ENCODE measurements around the gene MAS1.
"Not testable (repeated sequence)": the region's sequence is repeated elsewhere in the genome, so short reads cannot be mapped to it uniquely, and the experiment has no call there.

- TF ChIP-seq GLIS3 (CRISPR knock-in tag; IDR thresholded peaks at IDR 0.05); TCF4 (CRISPR knock-in tag; IDR thresholded peaks at IDR 0.05; ENCODE audit: borderline replicate concordance); TOX (CRISPR knock-in tag; IDR thresholded peaks at IDR 0.05; ENCODE audit: borderline replicate concordance); ARNTL (CRISPR knock-in tag; IDR thresholded peaks at IDR 0.05; ENCODE audit: borderline replicate concordance, low read depth); SNAI2 (CRISPR knock-in tag; IDR thresholded peaks at IDR 0.05); BACH2 (CRISPR knock-in tag; IDR thresholded peaks at IDR 0.05; ENCODE audit: borderline replicate concordance); ZNF70 (CRISPR knock-in tag; IDR thresholded peaks at IDR 0.05); CREB5 (CRISPR knock-in tag; IDR thresholded peaks at IDR 0.05; ENCODE audit: low read depth); ZFP3 (CRISPR knock-in tag; IDR thresholded peaks at IDR 0.05): not testable (repeated sequence)
- TF ChIP-seq, protein P1, sequence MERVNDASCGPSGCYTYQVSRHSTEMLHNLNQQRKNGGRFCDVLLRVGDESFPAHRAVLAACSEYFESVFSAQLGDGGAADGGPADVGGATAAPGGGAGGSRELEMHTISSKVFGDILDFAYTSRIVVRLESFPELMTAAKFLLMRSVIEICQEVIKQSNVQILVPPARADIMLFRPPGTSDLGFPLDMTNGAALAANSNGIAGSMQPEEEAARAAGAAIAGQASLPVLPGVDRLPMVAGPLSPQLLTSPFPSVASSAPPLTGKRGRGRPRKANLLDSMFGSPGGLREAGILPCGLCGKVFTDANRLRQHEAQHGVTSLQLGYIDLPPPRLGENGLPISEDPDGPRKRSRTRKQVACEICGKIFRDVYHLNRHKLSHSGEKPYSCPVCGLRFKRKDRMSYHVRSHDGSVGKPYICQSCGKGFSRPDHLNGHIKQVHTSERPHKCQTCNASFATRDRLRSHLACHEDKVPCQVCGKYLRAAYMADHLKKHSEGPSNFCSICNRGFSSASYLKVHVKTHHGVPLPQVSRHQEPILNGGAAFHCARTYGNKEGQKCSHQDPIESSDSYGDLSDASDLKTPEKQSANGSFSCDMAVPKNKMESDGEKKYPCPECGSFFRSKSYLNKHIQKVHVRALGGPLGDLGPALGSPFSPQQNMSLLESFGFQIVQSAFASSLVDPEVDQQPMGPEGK (CRISPR knock-in tag; IDR thresholded peaks at IDR 0.05; ENCODE audit: borderline replicate concordance), result not testable (repeated sequence)
- TF ChIP-seq, protein P2, sequence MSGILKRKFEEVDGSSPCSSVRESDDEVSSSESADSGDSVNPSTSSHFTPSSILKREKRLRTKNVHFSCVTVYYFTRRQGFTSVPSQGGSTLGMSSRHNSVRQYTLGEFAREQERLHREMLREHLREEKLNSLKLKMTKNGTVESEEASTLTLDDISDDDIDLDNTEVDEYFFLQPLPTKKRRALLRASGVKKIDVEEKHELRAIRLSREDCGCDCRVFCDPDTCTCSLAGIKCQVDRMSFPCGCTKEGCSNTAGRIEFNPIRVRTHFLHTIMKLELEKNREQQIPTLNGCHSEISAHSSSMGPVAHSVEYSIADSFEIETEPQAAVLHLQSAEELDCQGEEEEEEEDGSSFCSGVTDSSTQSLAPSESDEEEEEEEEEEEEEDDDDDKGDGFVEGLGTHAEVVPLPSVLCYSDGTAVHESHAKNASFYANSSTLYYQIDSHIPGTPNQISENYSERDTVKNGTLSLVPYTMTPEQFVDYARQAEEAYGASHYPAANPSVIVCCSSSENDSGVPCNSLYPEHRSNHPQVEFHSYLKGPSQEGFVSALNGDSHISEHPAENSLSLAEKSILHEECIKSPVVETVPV (CRISPR knock-in tag; IDR thresholded peaks at IDR 0.05), result not testable (repeated sequence)
Measured at GRCh38 chr6:159848552-159848951, 42.2 kb upstream of the MAS1 start.
